IPS-NIHi11 (cell line): ENCODE results near the gene ARHGAP20.
A peak's percentile ranks its signal among the peaks of the same experiment; 100 is the strongest.

ENCODE experiments used
- DNase-seq: peaks from one replicate; pipeline ENCODE4 v3.0.0; 2012; ENCODE audit warnings: mixed read lengths, low spot score

Gene ARHGAP20, protein sequence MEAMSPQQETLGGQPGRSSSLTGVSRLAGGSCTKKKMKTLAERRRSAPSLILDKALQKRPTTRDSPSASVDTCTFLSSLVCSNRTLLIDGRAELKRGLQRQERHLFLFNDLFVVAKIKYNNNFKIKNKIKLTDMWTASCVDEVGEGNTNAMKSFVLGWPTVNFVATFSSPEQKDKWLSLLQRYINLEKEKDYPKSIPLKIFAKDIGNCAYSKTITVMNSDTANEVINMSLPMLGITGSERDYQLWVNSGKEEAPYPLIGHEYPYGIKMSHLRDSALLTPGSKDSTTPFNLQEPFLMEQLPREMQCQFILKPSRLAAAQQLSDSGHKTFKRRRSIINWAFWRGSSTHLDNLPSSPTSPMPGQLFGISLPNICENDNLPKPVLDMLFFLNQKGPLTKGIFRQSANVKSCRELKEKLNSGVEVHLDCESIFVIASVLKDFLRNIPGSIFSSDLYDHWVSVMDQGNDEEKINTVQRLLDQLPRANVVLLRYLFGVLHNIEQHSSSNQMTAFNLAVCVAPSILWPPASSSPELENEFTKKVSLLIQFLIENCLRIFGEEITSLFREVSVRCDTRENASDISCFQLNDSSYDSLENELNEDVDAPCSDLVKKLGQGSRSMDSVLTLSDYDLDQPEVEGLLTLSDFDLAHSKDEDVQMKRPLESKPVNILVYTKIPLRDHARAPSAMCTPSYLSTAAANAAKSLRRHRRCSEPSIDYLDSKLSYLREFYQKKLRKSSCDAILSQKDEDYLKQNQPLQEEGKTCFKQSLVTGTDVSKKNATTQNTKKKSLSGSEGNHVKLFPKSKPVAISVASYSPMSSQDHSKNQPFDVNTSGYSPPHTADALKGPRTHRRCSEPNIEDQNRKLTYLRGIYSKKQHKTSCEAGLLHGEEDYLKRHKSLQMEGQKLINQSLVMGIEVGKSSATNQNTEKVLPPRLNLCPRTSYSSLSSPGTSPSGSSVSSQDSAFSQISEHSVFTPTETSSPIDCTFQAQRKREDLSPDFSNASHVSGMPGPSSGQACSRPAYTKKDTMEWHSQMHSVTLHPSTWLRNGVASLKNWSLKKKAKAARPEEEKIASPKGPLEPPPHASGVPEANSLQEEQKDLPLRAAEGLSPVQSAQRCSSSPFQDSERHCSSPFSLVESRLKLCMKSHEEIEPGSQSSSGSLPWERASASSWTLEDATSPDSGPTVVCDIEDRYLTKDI

DNA sequence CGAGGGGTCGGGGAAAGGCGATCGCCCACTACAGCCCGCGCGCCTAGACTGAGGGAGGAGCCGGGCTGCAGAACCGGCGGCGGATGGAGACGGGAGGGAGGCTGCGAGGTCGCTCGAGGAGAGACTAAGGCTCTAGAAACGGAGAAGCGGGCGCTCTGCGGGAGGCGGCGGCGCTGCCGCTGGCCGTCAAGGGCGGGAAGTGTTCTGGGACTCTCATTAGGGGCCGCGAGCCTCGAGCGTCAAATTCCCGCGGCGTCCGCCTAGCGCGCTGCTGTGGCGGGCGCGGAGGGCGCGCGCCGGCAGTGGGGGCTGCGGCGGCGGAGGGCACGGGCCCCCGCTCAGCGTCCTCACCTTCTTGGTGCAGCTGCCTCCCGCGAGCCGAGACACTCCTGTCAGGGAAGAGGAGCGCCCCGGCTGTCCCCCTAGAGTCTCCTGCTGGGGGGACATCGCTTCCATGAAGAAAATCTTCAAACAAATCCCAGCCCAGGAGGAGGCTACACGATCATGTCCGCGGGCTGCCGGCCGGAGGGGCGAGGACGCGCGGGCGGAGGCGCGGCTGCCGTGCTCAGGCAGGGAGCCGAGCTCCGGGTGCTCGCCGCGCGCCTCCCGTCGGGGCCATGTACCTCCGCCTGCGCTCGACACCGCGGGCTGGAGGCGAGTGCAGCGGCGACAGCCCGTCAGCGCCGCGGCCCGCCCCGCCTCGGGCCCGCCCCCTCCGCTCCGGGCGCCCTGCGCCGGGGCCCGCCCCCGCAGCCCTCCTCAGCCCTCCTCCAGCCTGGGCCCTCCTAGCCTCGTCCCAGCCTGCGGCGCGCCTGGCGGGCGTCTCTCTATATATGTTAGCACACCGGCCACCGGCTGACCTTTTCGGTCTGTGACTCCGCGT, at the start of gene ARHGAP20:
ARHGAP20 (minus strand) TSS at position 662 of the 883 bp plus-strand sequence; CDS start at position 456, 206 bp downstream.
- DNase-seq: peak; percentile 91

DNA sequence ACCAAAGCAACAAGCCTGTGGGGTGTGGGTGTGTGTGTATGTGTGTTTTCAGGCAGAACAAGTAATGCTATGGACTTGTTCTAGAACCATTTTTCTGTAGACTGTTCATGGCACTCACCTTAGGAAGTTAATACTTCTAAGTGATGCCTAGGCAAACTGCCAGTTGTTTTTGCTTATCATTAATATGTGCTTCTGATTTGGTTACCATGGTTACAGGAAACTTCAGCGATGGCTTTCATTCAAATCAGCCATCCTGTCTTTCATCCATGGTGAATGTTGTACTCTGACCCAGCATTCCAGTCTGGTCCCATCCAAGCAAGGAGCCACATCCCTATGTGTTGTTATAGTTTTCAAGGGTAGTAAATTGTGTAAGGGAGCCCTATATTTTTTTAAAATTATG, 49.8 kb upstream of the ARHGAP20 start:
- DNase-seq: no peak

DNA sequence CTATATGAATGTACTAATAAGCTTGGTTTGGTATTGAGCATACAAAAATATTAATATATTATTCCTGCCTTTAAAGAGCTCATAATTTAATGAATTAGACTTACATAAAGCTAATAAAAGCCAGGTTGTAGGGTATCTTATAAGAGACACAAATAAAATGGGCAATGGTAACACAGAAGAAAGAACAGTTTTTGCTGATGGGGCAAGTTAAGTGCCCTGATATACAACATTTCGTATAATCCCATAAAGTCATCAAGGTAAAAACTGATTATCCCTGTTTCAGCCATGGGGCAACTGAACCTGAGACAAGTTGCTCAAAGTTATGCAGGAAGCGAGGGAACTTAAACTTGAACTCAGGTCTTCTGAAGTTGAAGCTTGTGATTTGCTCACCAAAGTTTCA, 48.9 kb upstream of the ARHGAP20 start:
- DNase-seq: no peak

- no peak for DNase-seq
Observed at GRCh38 chr11:110759972-110760381, 47.7 kb upstream of the ARHGAP20 start.

DNA sequence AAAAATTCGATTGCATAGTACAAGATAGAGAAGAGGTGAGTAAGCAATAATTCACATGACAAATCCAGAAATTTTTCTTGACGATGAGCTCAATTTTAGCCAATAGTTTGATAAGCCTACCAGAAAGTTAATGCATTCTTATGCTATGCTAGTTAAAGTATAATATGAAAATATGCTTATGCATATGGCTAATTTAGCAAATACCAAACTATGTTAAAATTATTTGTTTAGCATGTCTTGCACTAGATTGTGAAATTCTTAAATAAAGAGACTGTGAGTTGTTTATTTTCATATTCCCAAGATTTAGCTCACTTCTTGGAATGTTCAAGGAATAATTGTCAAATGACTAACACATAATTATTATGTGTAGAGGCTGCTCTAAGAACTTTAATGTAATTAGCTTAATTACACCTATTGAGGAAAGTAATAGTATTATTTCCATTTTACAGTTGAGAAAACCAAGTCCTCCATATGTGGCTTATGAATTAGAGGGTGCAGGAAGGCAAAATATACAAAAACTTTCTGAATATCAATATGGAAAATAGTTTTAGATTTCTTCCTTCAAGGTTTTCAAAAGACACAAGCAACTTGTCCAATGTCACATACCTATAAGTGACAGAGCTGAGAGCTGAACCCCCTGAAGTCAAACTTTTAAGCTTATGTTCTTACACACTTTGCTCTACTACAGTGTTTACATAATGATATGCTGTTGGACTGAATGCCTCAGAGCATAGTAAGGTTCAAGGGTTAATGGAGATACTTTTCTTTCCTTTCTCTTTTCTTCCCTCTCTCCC, 45.9 kb upstream of the ARHGAP20 start:
- DNase-seq: no peak

DNA sequence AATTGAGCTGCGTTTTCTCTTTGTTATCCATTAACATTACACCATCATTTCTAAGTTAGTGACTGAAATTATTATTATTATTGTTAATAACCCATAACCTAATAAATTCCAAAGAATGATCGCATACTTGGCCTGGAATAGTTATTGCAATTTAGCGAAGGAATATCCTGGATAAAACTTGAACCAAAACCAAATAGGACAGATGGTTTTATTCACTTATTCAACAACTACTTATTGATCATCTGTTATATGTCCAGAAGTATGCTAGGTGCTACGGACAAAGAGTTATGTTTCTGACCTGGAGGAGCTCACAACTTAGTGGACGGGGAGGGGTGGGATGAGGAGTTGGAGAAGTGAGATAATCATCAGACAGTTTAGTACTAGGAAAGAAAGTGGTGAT, 44.8 kb upstream of the ARHGAP20 start:
- DNase-seq: no peak

GRCh38 chr11:110755941-110756340, 43.7 kb upstream of the ARHGAP20 start:
- no peak for DNase-seq

- no peak for DNase-seq
Observed at GRCh38 chr11:110752890-110753289, 40.7 kb upstream of the ARHGAP20 start.

- no peak for DNase-seq
Observed at GRCh38 chr11:110750100-110750499, 37.9 kb upstream of the ARHGAP20 start.

GRCh38 chr11:110747531-110747930, 35.3 kb upstream of the ARHGAP20 start:
- DNase-seq: no peak

GRCh38 chr11:110738641-110739040, 26.4 kb upstream of the ARHGAP20 start:
- no peak for DNase-seq

GRCh38 chr11:110737593-110737992, 25.4 kb upstream of the ARHGAP20 start:
- DNase-seq: no peak

DNA sequence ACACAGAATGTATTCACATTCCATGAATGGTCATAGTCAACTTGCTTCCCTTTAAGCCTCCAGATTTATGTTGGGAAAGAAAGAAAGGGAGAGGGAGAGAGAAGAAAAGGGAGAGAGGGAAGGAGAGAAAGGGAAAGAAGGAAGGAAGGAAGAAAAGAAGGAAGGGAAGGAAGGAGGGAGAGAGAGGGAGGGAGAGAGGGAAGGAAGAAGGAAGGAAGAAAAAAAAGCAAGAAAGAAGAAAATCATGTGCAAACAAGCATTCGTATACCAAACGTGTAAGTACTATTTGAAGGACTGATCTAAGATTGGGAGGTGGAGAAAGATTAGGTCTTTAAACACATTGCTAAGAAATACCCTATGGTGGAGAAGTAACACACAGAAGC, 23.9 kb upstream of the ARHGAP20 start:
- DNase-seq: no peak

GRCh38 chr11:110735455-110736170, 23.4 kb upstream of the ARHGAP20 start:
- DNase-seq: no peak

- DNase-seq: no peak
Observed at GRCh38 chr11:110734790-110735189, 22.6 kb upstream of the ARHGAP20 start.

- no peak for DNase-seq
Observed at GRCh38 chr11:110730773-110731172, 18.5 kb upstream of the ARHGAP20 start.

DNA sequence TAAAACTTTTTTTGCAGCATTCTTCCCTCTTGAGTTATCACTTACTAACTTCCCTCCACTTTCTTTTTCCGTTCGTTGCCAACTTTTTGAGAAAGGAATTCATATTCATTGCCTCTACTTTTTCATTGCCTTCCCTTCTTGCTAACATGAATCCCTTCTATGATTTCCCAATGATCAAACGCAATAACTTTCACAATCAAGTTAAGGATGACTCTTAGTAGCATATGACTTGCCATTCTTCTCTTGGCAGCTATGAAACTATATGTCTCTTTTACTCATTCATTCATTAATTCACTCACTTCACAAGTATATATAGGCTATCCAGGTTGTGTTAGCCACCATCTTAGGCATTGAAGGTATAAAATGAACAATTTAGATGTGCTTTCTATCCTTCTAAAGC, 16.6 kb upstream of the ARHGAP20 start:
- no peak for DNase-seq

GRCh38 chr11:110728476-110728875, 16.2 kb upstream of the ARHGAP20 start:
- no peak for DNase-seq

GRCh38 chr11:110724358-110724757, 12.1 kb upstream of the ARHGAP20 start:
- DNase-seq: no peak
